Immature natural killer cell (primary cell): ENCODE measurements around the gene TMEM156. TPM values are rescaled to one million over a fixed set of nuclear protein-coding genes. Genes with fewer than 3 reads are reported as not detected.

ENCODE experiments used
- polyA plus RNA-seq, 3 donors: library from polyadenylated mRNA; unstranded; fragments of 300-500 nt; fragmentation: Illumina TruSeq; gene quantifications; one replicate each; pipeline ENCODE4 v1.2.3, GENCODE V29; 2021

The TMEM156 gene
- polyA plus RNA-seq, 3 donors from 2014 or later, result 16.3 to 31.9 (median 26.4) TPM

Other genes starting within 250 kb of the TMEM156 start
- gene TLR10, start 249.4 kb downstream of the TMEM156 start, polyA plus RNA-seq, result 1 to 10 TPM in 1 of 3 donors, under 1 TPM in 2; 0.55 to 4.5 (median 0.72) TPM
- gene TLR1, start 227.6 kb downstream of the TMEM156 start, polyA plus RNA-seq, result 10 to 100 TPM; 16.6 to 24.7 (median 20.0) TPM
- 1 to 10 TPM; 1.9 to 4.8 (median 3.9) TPM for gene TLR6, start 175.6 kb downstream of the TMEM156 start, polyA plus RNA-seq
- not detected for gene FAM114A1, start 164.6 kb downstream of the TMEM156 start, polyA plus RNA-seq
- 1 to 10 TPM; 5.5 to 8.9 (median 8.9) TPM for gene KLHL5, start 29.8 kb upstream of the TMEM156 start, polyA plus RNA-seq
- gene WDR19, start 150.1 kb upstream of the TMEM156 start, polyA plus RNA-seq, result 10 to 100 TPM in 1 of 3 donors, 1 to 10 TPM in 2; 2.7 to 11.8 (median 4.3) TPM